ENCODE measurements around the gene PRMT7. TPM values are rescaled to one million over a fixed set of nuclear protein-coding genes. Genes with fewer than 3 reads are reported as not detected.

PRMT7 gene
- polyA plus RNA-seq, 3 donors = 15.0 to 41.1 (median 15.2) TPM

DNA sequence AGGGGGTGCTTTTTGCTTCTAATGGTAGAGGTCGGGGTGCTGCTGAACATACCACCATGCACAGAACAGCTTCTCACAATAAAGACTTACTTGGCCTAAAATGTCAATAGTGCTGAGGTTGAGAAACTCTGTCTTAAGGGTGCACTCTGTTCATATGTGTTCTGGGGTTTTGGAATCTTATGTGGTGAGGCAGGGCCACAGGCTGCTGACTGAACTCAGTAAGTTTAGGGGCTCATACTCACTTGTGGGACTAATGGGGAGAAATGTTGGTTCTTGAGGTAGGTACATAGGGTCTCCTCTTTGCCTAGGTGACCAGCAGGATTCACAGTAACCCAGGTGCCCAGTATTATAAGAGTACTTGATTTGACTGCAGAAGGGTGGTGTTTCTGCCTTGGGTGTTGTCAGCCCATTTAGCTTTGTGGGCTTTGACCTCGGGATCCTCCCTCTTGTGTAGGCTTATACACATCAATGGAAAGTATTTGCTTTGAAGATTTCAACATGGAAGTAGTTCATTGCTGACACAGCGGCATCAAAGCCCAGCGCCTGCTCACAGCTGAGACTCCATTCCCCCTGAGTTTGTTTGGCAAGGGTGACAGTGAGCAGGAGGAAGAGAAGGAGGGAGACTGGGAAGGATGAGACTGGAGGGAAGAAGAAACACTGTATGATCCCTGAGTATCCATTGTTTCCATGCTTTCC is 29.3 kb upstream of the PRMT7 start:
- Histone ChIP-seq H3K4me2 (replicated peaks; ENCODE audit: extremely low read depth, low read length, poor library complexity, severe bottlenecking) (no peak overlapping the region), H4K20me1 (ENCODE audit: insufficient read depth, low read length) (no peaks in the 10 kb centered on the region), H3K9me3 (replicated peaks in 1 of 2; ENCODE audit: control insufficient read depth in 1 of 2, insufficient read depth in 1 of 2, low read length in 2 of 2) (no peaks in the 10 kb centered on the region), H3K4me3 (replicated peaks in 1 of 3; ENCODE audit: low read depth in 2 of 3, low read length in 3 of 3) (no peak overlapping the region), H3K79me2 (ENCODE audit: insufficient read depth, low read length) (peaks cover 28% of the 10 kb centered on the region), H3K27ac (ENCODE audit: low read depth in 1 of 2, low read length in 2 of 2) (no peak overlapping the region), H3K9ac (ENCODE audit: insufficient read depth, low read length, poor library complexity, severe bottlenecking) (no peak overlapping the region), H2AFZ (ENCODE audit: insufficient read depth, low read depth, low read length, poor library complexity, severe bottlenecking) (no peak overlapping the region), H3K36me3 (replicated peaks in 1 of 2; ENCODE audit: control insufficient read depth in 1 of 2, insufficient read depth in 2 of 2, low read length in 2 of 2) (peaks cover 8 to 28% of the 10 kb centered on the region in 2 donors), H3K4me1 (ENCODE audit: control insufficient read depth in 1 of 2, insufficient read depth in 2 of 2, low read length in 2 of 2) (peaks cover 42 to 45% of the 10 kb centered on the region in 2 donors), H3K27me3 (ENCODE audit: control insufficient read depth in 2 of 2, insufficient read depth in 2 of 2, low read length in 2 of 2) (no peaks in the 10 kb centered on the region)
- 100% methylated on average over 2 of the region's 4 CpGs for whole genome bisulfite sequencing (ENCODE audit: insufficient coverage)
- no peak overlapping the region for H3K4me3 Mint-ChIP-seq
- H3K4me1 Mint-ChIP-seq = peaks cover 47% of the 10 kb centered on the region
- H3K36me3 Mint-ChIP-seq = peaks cover 32 to 53% of the 10 kb centered on the region in 2 donors
- H3K9me3 Mint-ChIP-seq = peaks cover 0 to 2% (median 0%) of the 10 kb centered on the region in 7 donors
- TF ChIP-seq, protein P1, sequence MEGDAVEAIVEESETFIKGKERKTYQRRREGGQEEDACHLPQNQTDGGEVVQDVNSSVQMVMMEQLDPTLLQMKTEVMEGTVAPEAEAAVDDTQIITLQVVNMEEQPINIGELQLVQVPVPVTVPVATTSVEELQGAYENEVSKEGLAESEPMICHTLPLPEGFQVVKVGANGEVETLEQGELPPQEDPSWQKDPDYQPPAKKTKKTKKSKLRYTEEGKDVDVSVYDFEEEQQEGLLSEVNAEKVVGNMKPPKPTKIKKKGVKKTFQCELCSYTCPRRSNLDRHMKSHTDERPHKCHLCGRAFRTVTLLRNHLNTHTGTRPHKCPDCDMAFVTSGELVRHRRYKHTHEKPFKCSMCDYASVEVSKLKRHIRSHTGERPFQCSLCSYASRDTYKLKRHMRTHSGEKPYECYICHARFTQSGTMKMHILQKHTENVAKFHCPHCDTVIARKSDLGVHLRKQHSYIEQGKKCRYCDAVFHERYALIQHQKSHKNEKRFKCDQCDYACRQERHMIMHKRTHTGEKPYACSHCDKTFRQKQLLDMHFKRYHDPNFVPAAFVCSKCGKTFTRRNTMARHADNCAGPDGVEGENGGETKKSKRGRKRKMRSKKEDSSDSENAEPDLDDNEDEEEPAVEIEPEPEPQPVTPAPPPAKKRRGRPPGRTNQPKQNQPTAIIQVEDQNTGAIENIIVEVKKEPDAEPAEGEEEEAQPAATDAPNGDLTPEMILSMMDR (IDR thresholded peaks at IDR 0.05) = no peak
- peak overlapping the region in 2 of 7 donors; percentile 5 to 67 for H3K27ac Mint-ChIP-seq
- intact Hi-C loops (cut with micrococcal nuclease) = no loop called here
- H3K27me3 Mint-ChIP-seq (ENCODE audit: low read depth in 3 of 3) = no peaks in the 10 kb centered on the region
- no peak for DNase-seq

DNA sequence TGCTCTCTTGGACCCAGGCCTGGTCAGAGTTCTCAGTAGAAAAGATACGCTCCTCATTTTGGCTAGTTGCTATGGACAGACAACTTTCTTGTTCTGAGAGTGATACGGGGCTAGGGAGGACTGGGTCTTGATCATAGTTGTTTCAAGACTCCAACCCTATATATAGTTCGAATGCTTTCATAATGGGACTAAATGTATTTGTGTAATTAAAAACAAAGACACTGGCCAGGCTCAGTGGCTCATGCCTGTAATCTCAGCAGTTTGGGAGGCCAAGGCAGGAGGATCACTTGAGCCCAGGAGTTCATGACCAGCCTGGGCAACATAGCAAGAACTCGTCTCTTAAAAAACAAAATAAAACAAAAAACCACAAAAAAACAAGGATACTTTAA is 28.8 kb upstream of the PRMT7 start:
- intact Hi-C loops (cut with micrococcal nuclease) = no loop called here
- Histone ChIP-seq H3K27ac (ENCODE audit: low read depth in 1 of 2, low read length in 2 of 2) (no peak overlapping the region), H3K27me3 (ENCODE audit: control insufficient read depth in 2 of 2, insufficient read depth in 2 of 2, low read length in 2 of 2) (no peaks in the 10 kb centered on the region), H3K4me2 (replicated peaks; ENCODE audit: extremely low read depth, low read length, poor library complexity, severe bottlenecking) (no peak overlapping the region), H3K9ac (ENCODE audit: insufficient read depth, low read length, poor library complexity, severe bottlenecking) (no peak overlapping the region), H4K20me1 (ENCODE audit: insufficient read depth, low read length) (no peaks in the 10 kb centered on the region), H3K36me3 (replicated peaks in 1 of 2; ENCODE audit: control insufficient read depth in 1 of 2, insufficient read depth in 2 of 2, low read length in 2 of 2) (peaks cover 8 to 30% of the 10 kb centered on the region in 2 donors), H3K79me2 (ENCODE audit: insufficient read depth, low read length) (peaks cover 33% of the 10 kb centered on the region), H3K4me3 (replicated peaks in 1 of 3; ENCODE audit: low read depth in 2 of 3, low read length in 3 of 3) (no peak overlapping the region), H3K4me1 (ENCODE audit: control insufficient read depth in 1 of 2, insufficient read depth in 2 of 2, low read length in 2 of 2) (peaks cover 47 to 50% of the 10 kb centered on the region in 2 donors), H2AFZ (ENCODE audit: insufficient read depth, low read depth, low read length, poor library complexity, severe bottlenecking) (no peak overlapping the region), H3K9me3 (replicated peaks in 1 of 2; ENCODE audit: control insufficient read depth in 1 of 2, insufficient read depth in 1 of 2, low read length in 2 of 2) (no peaks in the 10 kb centered on the region)
- H3K27me3 Mint-ChIP-seq (ENCODE audit: low read depth in 3 of 3) = no peaks in the 10 kb centered on the region
- H3K4me1 Mint-ChIP-seq = peaks cover 53% of the 10 kb centered on the region
- H3K36me3 Mint-ChIP-seq = peaks cover 32 to 49% of the 10 kb centered on the region in 2 donors
- no peak for DNase-seq
- peaks cover 0 to 2% (median 0%) of the 10 kb centered on the region in 7 donors for H3K9me3 Mint-ChIP-seq
- no CpG with 5 or more reads among the region's 4 CpGs for WGBS (ENCODE audit: insufficient coverage)
- peak overlapping the region in 1 of 7 donors; percentile 34 for H3K27ac Mint-ChIP-seq
- H3K4me3 Mint-ChIP-seq = no peak overlapping the region
- TF ChIP-seq, protein P1 (IDR thresholded peaks at IDR 0.05) = no peak

All from CD14-positive monocyte (primary cell).